HG02852 (cell line): ENCODE data around the gene UNC5B.
"Not testable (repeated sequence)": the region's sequence is repeated elsewhere in the genome, so short reads cannot be mapped to it uniquely, and the experiment has no call there.

Source experiments
- ATAC-seq: cut with Tn5 transposase; IDR thresholded peaks from one replicate; pipeline ENCODE4 v1.9.1; 2021; ENCODE audit warnings: mild to moderate bottlenecking, moderate library complexity; ENCODE audit not compliant: unreplicated experiment

The UNC5B gene

DNA sequence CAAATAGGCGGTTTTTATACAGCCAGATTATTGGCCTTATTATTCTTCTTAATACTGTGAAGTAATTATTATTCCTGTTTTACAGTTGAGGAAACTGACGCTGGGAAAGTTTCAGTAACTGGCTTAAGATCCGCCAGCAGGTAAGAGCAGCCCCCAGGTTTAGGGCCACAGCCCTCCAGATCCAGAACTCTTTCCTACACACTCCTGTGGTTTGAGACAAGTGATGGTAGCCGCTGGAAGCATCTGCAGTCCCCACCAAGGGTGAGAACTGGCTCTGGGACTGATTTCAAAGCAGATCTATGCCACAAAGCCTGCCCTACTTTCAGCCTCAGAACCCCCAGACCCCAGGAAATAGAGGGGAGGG is 3.0 kb upstream of the UNC5B start:
- no peak for ATAC-seq

DNA sequence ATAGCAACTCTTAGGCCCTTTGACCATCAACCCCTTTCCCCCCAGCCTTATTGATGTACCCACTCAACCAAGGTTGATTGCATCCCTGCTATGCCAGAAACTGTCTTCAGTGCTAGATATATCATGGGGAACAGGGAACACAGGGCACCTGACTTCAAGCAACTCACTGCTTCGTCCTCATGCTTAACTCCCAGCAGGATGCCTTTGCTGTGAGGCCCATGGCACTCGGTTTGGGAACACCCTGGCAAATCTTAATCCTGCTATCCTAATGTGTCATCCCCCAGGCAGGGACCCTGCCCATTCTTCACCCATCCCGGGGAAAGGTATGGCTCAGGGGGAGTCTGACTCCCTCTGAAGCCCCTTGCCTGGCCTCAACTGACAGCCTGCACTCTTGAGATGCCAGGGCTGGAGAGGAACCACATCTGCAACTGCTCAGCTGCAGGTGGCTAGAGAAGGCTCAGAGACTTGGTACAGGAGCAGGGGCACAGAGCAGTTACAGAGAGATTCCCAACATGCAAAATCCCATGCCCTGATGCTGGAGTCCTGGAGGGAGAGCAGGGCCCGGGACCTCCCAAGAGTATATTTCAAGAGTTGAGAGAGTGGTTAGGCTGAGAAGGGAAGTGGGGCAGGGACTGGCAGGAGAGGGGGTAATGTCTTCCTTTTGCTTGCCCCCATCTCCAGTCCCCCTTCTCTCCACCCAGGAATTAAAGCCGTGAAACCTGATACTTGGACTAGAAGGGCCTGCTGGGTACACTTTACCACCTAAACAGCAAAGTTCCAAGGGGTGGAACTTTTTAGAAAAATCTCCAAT is 2.4 kb upstream of the UNC5B start:
- ATAC-seq, result no peak

DNA sequence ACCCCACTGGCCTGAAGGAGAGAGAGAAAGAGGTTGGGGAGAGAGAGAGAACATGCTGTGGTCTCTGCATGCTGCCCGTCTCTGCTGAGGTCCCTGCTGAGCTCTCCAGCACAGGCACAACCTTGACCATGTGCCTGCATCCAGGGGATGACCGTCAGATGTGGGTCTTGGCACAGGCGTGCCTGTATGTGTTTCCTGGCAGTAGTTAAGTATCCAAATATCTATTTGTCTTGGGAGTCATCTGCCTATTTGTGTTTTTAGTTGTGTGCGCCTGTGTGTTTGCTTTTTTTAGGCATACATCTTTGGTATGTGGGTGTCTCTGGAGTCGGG is 1.9 kb upstream of the UNC5B start:
- no peak for ATAC-seq

DNA sequence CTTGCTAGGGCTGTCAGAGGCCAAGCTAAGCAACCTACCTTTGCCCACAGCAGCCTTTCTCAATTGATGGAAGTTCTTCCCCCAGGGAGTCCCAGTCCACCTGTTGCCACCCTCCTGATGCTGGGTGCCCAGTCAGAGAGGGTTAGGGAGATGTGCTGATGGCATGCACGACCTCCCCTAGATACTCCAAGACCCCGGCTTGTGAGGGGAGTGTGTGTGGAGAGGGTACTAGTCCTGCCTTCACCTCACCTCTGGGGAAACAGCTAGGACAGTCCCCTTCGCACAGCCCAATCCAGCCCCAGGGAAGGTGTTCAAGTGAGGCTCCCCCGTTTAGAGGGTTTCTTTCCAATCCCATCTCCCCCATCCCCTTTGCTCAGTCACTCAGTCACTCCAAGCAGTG is 1.3 kb upstream of the UNC5B start:
- no peak for ATAC-seq

DNA sequence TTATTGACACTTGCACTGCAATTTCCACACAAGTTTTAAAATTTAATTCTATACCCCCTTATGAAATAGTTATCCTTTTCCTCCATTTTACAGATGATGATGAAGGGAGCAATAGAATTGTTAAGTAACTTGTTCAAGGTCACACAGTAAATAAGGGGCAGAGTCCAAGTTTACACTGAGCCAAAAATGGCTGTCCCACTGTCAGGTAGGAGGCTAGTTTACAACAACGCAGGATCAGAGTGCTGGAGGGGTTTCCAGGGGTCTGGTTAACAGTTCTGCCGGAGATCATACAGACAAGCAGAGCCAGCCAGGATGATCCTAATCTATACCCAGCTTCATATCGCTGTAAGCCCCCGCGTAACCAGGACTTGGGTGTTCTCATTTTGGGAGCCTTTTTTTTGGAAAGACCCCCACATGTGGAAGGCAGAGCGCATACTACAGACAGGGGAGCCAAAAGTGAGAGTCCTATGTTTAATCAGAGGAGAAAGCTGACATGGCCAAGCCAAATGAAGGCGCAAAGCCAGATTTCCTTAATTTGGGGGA is 524 bp upstream of the UNC5B start:
- ATAC-seq, result no peak

DNA sequence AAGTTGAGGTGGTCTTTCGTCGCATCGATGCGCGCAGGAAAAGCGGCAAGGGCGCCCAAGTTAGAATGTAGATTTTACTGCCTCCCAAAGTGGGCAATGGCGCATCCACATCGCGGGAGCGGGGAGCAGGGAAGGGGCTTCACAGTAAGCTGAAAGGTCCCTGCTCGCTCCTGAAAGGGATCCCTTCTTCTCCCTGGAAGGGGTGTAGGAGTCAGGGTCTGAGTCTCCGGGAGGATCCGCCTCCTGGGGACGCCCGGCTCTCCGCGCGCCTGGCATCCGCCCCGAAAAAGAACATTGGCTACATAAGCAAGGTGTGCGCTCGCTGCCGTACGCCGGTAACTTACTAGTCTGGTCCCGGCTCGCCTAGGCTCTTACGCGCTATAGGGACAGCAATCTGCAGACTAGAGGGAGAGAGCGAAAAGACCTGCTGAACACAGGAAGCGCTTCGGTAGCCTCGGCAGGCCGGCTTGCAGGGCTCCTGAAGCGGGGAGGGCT is 804 bp downstream of the UNC5B start:
- ATAC-seq, result no peak

DNA sequence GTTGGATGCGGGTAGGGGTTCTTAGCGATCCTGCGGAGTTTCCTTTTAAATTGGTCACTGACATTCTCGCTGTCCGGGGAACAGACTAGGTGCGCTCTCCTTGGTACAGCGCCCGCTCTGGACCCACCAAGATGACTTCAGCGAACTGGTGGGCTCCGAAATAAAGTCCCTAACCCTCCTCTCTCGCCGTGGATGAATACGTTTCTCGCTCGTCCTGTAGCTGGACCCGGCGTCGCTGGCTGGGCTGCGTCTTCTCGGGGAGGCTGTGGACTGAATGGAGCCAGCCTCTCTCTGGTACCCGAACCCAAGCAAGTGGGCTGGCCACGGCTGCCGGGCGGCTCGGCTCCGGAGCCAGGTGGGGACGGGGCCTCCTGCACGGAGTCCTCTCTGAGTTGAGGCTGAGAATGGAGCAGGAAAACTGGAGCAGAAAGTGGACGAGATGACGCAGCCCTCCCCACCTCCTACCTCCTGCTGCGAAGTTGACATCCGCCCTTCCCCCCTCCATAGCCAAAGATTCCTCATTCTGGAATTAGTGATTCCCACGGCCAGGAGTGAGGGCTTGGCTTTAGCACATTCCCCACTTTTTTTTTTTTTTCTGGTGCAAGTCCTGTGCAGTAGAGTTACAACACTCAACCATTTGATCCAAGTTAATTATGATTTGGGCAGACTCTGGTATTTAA is 1.5 kb downstream of the UNC5B start:
- ATAC-seq, result no peak

DNA sequence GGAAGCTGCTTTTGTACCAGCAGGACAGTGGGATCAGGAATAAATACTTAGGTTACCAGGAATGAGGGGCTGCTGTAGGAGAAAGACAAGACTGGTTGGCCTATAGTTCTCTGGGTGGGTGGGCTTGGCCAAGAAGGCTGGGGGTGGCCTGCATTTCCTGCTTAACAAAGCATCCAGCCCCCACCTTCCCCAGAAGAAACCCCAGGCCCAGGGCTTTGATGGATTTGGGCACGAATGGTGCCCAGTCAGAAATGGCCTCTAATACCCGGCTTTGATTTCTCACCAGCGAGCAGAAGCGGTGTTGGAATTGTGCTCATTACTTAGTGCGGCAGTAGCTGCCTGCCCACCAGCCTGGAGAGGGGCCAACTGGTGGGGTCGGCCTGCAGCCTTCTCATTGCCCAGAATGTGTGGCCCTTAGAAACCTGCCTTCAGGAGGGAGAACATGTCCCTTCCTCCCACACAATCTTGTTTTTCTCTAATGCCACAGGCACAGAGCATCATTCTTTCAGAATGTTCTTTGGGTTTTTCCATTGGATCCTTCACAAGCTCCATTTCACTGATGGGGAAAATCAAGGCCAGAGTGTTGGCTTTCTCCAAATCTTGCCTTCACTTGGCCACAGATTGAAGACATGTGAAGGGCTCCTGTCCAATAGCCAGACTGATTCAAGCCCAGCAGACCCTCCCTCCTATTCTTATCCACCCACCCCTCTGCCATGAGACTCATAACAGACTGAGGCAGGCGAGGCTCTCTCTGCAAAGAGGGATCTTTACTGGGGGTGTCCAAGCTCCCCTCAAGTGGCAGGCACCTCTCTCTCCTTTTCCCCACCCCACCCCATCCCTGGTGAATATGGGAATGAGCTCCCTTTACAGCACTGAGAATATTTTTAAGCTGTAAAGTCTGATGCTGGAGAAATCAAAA is 2.5 kb downstream of the UNC5B start:
- no peak for ATAC-seq

DNA sequence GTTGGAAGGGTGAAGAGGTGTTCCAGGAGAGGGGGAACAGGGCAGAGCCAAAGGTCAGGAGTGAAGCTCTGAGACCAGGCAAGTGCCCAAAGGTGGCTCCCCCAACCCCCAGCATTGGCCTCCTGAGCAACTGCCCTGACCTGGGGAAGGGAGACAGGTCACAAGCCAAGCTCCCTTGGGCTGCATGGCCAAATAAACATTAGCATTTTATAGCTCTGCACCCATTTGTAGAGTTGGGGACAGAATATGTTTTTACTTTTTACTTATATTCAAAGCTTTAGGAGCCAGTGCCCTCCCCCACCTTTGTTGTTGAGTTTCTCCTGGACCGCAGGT is 4.0 kb downstream of the UNC5B start:
- ATAC-seq, result no peak

DNA sequence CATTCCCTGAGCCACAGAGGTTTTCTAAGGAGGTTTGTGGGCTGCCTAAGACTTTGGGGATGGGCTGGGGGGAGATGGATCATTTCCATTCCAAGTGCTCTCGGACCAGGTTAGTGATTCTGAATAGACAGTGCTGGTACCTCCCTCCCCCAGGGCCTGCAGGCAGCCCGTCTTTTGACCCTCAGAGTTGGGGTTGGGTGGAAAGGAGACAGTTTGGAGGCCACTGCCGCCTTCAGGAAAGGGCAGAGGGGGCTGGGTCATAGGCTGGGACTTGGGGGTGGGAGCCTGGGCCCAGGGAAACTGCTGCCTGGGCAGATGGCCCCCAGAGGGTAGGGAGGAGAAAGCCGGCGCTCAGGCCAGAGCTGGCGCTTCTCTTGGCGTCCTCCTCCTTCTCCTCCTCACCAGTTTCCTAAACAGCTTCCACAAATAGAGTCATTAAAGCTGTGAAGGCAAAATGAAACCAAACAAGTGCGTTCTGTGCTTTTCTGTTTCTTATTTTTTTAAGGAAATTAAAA is 4.4 kb downstream of the UNC5B start:
- no peak for ATAC-seq

DNA sequence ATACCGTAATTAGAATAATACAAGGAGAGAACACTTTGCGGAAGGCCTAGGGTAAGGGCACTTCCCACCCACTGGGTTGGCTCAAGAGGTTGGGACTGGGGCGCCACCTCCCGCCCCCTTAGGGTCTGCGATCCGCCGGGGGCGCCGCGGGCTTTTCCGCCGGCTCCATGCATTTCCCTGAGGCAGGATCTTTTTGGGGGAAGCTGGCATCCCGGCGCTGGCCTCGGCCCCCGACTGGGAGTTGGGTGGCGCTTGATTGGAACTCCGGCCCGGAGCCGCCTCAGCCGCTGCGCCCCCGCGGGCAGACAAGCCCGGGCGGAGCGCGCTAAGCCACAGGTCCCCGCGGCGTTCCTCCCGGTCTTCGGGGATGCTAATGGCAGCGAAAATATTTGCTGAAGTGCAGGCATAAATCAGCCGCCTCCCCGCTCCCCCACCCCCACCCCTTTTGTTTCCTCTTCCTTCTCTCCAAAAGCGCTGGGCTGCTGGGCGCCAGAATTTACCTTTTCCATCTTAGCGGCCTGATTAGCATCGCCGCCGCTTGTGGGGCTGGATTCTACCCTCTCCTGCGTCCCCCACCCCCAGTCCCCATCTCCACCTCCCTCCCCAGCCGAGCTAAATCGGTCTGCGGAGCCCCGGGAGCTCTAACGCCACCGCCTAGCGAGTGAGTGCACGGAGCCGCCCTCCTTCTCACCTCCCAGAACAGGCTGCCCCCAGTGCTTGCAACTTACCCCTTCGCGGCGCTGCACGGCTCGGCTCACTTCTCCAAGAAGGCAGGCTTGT is 5.1 kb downstream of the UNC5B start:
- ATAC-seq, result no peak

DNA sequence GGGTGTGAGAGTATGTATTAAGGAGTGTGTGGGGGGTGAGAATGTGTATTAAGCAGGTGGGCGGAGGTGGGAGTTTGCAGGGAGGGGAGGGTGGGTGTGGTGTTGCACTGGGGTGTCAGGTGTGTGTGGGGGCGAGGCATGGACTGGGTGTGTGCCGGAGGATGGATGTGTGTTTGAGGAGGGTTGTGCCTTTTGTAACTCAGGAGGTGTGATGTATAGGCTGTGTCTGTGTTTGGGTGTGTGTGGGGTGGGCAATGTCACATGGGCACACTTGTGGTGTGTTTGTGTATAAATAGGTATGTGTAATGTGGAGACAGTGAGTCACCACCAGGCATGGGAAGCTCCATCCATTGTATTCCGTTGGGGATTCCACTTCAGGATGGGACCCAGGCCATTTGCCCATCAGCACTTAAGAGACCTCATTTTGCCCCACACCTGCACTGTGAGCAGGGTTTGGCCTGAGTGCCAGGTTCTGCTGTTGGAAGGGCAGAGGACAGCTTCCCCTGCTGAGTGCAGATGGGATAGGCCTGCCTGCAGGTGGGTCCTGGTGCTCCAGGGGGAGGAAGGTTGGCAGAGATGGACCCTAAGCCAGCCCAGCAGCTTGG is 5.8 kb downstream of the UNC5B start:
- no peak for ATAC-seq

DNA sequence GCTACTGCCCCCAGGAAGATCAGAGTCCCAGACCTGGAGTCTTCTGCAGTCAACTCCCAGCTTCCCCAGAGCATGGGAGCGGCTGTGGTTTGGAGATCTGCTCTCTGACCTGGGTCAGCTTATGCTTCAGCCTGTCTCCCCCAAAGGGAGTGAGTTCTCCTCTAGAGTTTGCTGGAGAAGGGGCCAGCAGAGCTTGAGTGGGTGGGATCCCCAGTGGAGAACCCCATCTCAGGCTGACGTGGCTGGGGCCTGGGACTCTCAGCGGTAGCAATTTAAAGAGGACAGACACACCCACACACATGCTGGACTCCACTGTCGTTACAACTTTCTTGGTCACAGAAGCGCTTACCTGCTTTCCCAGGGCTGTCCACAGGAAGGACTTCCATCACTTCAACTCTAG is 6.3 kb downstream of the UNC5B start:
- no peak for ATAC-seq

DNA sequence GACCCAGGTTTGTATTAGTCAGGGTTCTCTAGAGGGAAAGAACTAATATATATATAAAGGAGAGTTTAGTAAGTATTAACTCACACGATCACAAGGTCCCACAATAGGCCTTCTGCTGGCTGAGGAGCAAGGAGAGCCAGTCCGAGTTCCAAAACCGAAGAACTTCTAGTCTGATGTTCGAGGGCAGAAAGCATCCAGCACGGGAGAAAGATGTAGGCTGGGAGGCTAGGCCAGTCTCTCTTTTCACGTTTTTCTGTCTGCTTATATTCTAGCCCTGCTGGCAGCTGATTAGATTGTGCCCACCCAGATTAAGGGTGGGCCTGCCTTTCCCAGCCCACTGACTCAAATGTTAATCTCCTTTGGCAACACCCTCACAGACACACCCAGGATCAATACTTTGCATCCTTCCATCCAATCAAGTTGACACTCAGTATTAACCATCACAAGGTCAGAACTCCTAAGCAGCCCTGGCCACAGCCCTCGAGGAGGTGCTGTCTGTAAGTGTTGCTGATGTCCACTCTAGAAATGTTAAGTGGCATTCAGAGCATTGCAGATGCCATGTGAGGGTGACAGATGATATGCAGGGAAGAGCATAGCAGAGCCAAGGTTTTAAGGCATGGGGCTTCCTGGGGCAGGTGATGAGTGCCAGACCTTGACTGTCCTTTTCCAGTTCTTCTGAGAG is 7.0 kb downstream of the UNC5B start:
- not testable (repeated sequence) for ATAC-seq

DNA sequence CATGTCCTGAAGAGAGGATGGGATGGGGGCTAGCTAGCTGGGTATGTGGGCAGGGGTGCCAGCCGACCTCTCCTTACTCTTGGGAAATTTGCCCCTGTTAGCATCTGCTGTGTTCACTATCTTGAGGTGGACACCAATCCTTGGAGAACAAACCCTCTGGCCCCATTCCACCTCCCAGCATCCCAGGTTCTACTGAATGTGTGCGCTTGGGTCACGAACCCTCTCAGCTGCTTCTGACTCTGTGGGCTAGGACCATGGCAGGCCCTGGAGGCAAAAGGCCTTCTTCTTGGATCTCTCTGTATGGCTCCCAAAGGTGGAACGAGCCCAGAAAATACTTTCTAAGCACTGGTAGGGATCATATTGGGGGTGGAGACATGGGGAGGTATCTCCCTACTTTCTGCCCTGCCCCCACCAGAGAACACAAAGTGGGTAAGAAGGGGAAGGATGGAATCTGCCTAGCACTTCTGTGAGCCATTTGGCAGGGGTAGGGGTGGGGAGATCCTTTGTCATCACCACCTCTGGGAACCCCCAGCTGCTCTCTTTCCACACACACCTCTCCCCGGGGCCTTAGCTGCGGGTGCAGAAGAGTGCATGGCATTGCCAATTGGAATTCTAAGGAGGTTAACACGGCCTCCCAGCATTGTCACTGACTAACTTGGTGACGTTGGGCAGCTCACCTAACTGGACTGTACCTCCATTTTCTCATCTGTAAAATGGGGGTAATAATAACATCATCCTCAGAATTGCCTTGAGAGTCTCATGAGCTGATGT is 7.7 kb downstream of the UNC5B start:
- ATAC-seq, result no peak

DNA sequence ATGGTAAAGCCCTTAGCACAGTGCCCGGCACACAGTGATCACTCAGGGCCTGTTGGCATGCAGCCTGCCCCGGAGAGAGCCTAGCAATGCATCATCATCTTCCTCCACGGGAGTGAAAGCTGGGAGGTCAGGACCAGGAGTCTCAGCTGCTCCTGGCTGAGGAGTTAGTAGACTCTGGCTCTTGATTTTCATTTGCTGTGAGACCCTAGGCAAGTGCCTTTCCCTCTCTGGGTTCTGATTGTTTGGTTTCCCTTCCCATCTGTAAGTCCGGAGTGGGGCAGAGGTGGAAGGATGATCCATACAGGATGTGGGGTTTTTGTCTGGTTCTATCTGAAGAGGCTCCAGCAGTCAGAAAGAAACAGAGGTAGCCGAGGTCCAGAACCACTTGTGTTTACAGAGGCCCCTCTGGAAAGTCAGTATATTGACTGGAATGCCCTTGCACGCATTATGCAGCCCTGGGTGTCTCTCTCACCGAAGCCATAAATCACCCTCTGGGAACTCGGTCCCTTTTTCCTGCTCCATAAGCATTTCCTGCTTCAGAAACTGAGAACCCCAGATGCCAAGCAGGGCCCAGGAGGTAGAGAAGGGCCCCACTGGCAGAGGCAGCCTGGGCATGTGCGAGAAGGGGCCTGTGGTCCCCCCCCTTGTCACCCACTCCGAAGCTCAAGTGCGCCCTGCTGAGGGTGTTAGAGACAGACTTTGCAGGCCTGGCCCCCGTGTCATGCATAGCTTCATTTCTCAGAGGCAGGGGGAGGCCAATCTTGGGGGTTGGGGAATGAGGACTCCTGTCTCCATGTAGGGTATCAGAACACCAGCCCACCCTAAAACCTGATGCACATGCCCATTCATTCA is 8.5 kb downstream of the UNC5B start:
- ATAC-seq, result no peak

DNA sequence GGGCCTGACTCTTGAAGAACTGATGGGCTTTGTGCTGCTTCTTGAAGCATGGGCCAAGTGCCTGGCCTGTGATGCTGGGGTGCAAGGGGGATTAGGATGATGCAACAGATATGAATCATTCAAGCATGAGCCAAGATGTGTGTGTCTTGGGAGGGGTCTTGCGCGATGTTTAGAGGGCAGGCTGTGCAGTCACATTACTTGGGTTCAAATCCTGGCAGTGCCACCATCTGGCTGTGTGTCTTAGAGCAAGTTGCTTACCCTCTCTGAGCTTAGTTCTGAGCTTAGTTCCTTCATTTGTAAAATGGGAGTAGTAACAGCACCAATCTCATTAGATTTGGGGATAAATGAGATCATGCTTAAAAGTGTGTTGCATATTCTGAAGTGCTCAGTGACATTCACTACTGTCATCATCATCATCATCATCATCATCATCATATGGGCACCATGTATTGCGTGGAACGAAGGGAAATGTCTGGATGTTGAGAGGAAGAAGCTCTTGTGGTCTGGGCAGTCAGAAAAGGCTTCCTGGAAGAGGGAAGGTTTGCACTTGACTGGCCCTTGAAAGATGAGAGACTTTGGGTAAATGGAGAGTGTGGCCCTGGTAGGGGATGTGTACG is 9.3 kb downstream of the UNC5B start:
- no peak for ATAC-seq
